Smooth muscle cell of the pulmonary artery (primary cell): Measurements from ENCODE around the gene ETV6. TPM values are rescaled to one million over a fixed set of nuclear protein-coding genes. Genes with fewer than 3 reads are reported as not detected.

Source experiments
- total RNA-seq: library from RNA; depleted of rRNA; stranded (reverse); fragments of >200 nt; gene quantifications from 2 replicates; pipeline ENCODE4 v1.2.3, GENCODE V29; 2014

The ETV6 gene
- 6.1 and 11.4 TPM in 2 replicates for total RNA-seq

GRCh38 chr12:11649413-11650285 is at the start of gene ETV6:
Gene ETV6, plus strand, starts transcription at chr12:11649674. Its CDS starts 454 bp downstream, at chr12:11650128.

